ENCODE data around the gene MACF1.
"Not testable (repeated sequence)": the region's sequence is repeated elsewhere in the genome, so short reads cannot be mapped to it uniquely, and the experiment has no call there.

MACF1 gene

DNA sequence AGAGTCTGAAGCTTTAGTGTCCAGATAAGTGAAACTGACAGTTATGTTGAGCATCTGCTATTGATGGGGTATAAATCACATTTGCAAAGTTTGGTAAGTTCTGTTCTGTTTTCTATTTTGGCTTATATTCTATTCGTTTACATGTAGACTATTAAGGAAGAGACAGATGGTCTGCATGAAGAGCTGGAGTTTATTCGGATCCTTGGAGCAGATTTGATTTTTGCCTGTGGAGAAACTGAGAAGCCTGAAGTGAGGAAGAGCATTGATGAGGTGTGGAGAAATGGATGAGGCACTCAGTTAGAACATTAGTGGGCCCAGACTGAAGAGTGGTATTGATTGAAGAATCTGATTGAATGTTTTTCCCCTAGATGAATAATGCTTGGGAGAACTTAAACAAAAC lies 236.4 kb downstream of the MACF1 start:
- no peak overlapping the region for H3K9ac ChIP-seq (ENCODE audit: low read depth, low read length)
- H3K4me1 ChIP-seq (ENCODE audit: insufficient read depth, low read length), result no peaks in the 10 kb centered on the region
- H3K4me3 ChIP-seq (ENCODE audit: low read length), result no peak overlapping the region
- no peak overlapping the region for H3K27ac ChIP-seq (ENCODE audit: low read length)
- H3K27me3 ChIP-seq (ENCODE audit: insufficient read depth, low read length), result no peaks in the 10 kb centered on the region
- peaks cover 95% of the 10 kb centered on the region for H3K36me3 ChIP-seq (ENCODE audit: insufficient read depth, low read depth, low read length)
- no peaks in the 10 kb centered on the region for H3K9me3 ChIP-seq (ENCODE audit: insufficient read depth, low read depth, low read length)

DNA sequence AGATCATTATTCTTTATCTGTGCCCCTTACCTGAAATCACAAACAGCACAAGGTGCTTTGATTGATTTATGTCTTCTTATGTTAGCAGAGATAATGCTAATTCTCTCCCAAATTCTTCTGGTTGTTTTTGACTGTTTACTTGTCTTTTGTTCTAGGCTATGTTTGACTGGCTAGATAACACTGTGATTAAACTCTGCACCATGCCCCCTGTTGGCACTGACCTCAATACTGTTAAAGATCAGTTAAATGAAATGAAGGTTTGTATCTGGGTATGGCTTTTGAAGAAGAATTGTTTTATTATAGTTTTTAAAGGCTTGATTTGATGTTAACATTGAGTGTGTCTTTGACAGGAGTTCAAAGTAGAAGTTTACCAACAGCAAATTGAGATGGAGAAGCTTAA lies 237.3 kb downstream of the MACF1 start:
- H3K4me1 ChIP-seq (ENCODE audit: insufficient read depth, low read length), result no peaks in the 10 kb centered on the region
- no peak overlapping the region for H3K4me3 ChIP-seq (ENCODE audit: low read length)
- H3K9me3 ChIP-seq (ENCODE audit: insufficient read depth, low read depth, low read length), result no peaks in the 10 kb centered on the region
- no peaks in the 10 kb centered on the region for H3K27me3 ChIP-seq (ENCODE audit: insufficient read depth, low read length)
- H3K36me3 ChIP-seq (ENCODE audit: insufficient read depth, low read depth, low read length), result peaks cover 94% of the 10 kb centered on the region
- no peak overlapping the region for H3K27ac ChIP-seq (ENCODE audit: low read length)
- no peak overlapping the region for H3K9ac ChIP-seq (ENCODE audit: low read depth, low read length)

DNA sequence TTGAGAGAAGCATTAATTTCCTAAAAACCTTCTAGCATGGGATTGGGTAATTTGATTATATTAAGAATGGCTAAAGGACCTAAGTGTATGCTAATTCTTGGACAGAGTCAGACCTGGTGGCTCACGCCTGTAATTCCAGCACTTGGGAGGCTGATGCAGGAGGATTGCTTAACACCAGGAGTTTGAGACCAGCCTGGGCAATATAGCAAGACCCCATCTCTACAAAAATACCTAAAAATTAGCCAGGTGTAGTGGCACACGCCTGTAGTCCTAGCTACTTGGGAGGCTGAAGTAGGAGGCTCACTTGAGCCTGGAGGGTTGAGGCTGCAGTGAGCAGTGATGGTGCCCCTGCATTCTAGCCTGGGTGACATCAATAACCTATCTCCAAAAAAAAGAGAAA lies 241.1 kb downstream of the MACF1 start:
- Histone ChIP-seq H3K4me3 (ENCODE audit: low read length) (no peak overlapping the region), H3K9me3 (ENCODE audit: insufficient read depth, low read depth, low read length) (no peaks in the 10 kb centered on the region), H3K4me1 (ENCODE audit: insufficient read depth, low read length) (no peaks in the 10 kb centered on the region), H3K27ac (ENCODE audit: low read length) (no peak overlapping the region), H3K27me3 (ENCODE audit: insufficient read depth, low read length) (no peaks in the 10 kb centered on the region), H3K9ac (ENCODE audit: low read depth, low read length) (no peak overlapping the region), H3K36me3 (ENCODE audit: insufficient read depth, low read depth, low read length) (peaks cover 94% of the 10 kb centered on the region)

GRCh38 chr1:39446986-39447567 lies 242.6 kb downstream of the MACF1 start:
- Histone ChIP-seq H3K4me1 (ENCODE audit: insufficient read depth, low read length) (no peaks in the 10 kb centered on the region), H3K9me3 (ENCODE audit: insufficient read depth, low read depth, low read length) (no peaks in the 10 kb centered on the region), H3K9ac (ENCODE audit: low read depth, low read length) (no peak overlapping the region), H3K27me3 (ENCODE audit: insufficient read depth, low read length) (no peaks in the 10 kb centered on the region), H3K27ac (ENCODE audit: low read length) (no peak overlapping the region), H3K36me3 (ENCODE audit: insufficient read depth, low read depth, low read length) (peaks cover 93% of the 10 kb centered on the region), H3K4me3 (ENCODE audit: low read length) (no peak overlapping the region)

DNA sequence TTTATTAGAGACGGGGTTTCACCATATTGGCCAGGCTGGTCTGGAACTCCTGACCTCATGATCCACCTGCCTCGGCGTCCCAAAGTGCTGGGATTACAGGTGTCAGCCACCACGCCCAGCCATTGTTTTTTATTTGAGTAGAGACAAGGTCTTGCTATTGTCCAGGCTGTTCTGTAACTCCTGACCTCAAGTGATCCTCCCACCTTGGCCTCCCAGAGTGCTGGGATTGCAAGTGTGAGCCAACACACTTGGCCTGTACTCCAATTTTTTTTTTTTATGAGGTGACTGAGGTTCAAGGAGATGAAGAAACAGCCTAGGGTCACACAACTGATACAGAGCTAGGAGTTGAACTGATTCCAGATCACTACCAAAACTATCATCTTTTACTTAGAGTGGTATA lies 245.5 kb downstream of the MACF1 start:
- H3K27me3 ChIP-seq (ENCODE audit: insufficient read depth, low read length); H3K4me3 ChIP-seq (ENCODE audit: low read length); H3K4me1 ChIP-seq (ENCODE audit: insufficient read depth, low read length); H3K27ac ChIP-seq (ENCODE audit: low read length); H3K9me3 ChIP-seq (ENCODE audit: insufficient read depth, low read depth, low read length); H3K9ac ChIP-seq (ENCODE audit: low read depth, low read length): not testable (repeated sequence)
- H3K36me3 ChIP-seq (ENCODE audit: insufficient read depth, low read depth, low read length), result peaks cover 96% of the 10 kb centered on the region

- no peaks in the 10 kb centered on the region for H3K9me3 ChIP-seq (ENCODE audit: insufficient read depth, low read depth, low read length)
- peaks cover 96% of the 10 kb centered on the region for H3K36me3 ChIP-seq (ENCODE audit: insufficient read depth, low read depth, low read length)
- no peak overlapping the region for H3K9ac ChIP-seq (ENCODE audit: low read depth, low read length)
- H3K4me1 ChIP-seq (ENCODE audit: insufficient read depth, low read length), result no peaks in the 10 kb centered on the region
- H3K4me3 ChIP-seq (ENCODE audit: low read length), result no peak overlapping the region
- H3K27me3 ChIP-seq (ENCODE audit: insufficient read depth, low read length), result no peaks in the 10 kb centered on the region
- H3K27ac ChIP-seq (ENCODE audit: low read length), result no peak overlapping the region
Observed at GRCh38 chr1:39450956-39451606, 246.6 kb downstream of the MACF1 start.

- no peak overlapping the region for H3K9ac ChIP-seq (ENCODE audit: low read depth, low read length)
- H3K27me3 ChIP-seq (ENCODE audit: insufficient read depth, low read length), result no peaks in the 10 kb centered on the region
- peaks cover 97% of the 10 kb centered on the region for H3K36me3 ChIP-seq (ENCODE audit: insufficient read depth, low read depth, low read length)
- no peaks in the 10 kb centered on the region for H3K4me1 ChIP-seq (ENCODE audit: insufficient read depth, low read length)
- no peaks in the 10 kb centered on the region for H3K9me3 ChIP-seq (ENCODE audit: insufficient read depth, low read depth, low read length)
- H3K4me3 ChIP-seq (ENCODE audit: low read length), result no peak overlapping the region
- H3K27ac ChIP-seq (ENCODE audit: low read length), result no peak overlapping the region
Observed at GRCh38 chr1:39452081-39452480, 247.6 kb downstream of the MACF1 start.

DNA sequence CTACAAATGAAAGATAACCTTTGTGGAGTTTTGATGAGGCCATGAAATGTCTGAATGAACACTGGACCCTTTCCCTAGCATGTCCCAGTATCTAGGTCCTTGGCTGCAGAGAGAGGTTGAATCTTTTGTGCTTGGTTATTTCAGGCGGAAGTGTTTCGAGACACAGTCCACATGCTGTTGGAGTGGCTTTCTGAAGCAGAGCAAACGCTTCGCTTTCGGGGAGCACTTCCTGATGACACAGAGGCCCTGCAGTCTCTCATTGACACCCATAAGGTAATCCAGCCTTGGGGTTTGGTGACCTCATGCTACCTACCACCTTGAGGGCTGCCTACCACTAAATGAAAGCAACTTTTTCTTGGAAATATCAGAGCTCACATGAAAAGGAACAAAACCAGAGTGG lies 248.0 kb downstream of the MACF1 start:
- Histone ChIP-seq H3K27me3 (ENCODE audit: insufficient read depth, low read length) (no peaks in the 10 kb centered on the region), H3K36me3 (ENCODE audit: insufficient read depth, low read depth, low read length) (peaks cover 97% of the 10 kb centered on the region), H3K27ac (ENCODE audit: low read length) (no peak overlapping the region), H3K4me1 (ENCODE audit: insufficient read depth, low read length) (no peaks in the 10 kb centered on the region), H3K9me3 (ENCODE audit: insufficient read depth, low read depth, low read length) (no peaks in the 10 kb centered on the region), H3K4me3 (ENCODE audit: low read length) (no peak overlapping the region), H3K9ac (ENCODE audit: low read depth, low read length) (no peak overlapping the region)

- Histone ChIP-seq H3K36me3 (ENCODE audit: insufficient read depth, low read depth, low read length) (peaks cover 97% of the 10 kb centered on the region), H3K9ac (ENCODE audit: low read depth, low read length) (no peak overlapping the region), H3K4me1 (ENCODE audit: insufficient read depth, low read length) (no peaks in the 10 kb centered on the region), H3K27ac (ENCODE audit: low read length) (no peak overlapping the region), H3K27me3 (ENCODE audit: insufficient read depth, low read length) (no peaks in the 10 kb centered on the region), H3K4me3 (ENCODE audit: low read length) (no peak overlapping the region), H3K9me3 (ENCODE audit: insufficient read depth, low read depth, low read length) (no peaks in the 10 kb centered on the region)
Observed at GRCh38 chr1:39453603-39454002, 249.1 kb downstream of the MACF1 start.

DNA sequence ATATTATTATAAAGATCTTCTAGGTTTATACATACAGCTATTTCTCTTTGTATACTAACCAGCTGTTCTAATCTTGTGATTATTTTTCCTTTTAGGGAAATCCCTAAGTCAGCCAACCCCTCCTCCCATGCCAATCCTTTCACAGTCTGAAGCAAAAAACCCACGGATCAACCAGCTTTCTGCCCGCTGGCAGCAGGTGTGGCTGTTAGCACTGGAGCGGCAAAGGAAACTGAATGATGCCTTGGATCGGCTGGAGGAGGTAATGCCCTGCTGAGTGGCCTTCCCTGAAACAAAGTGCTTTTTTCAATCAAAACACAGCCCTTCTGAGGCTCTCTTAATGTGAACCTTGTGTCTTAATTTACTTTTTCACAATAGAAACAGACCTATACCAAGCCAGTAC lies 254.5 kb downstream of the MACF1 start:
- Histone ChIP-seq H3K36me3 (ENCODE audit: insufficient read depth, low read depth, low read length) (peaks cover 99% of the 10 kb centered on the region), H3K9me3 (ENCODE audit: insufficient read depth, low read depth, low read length) (no peaks in the 10 kb centered on the region), H3K4me3 (ENCODE audit: low read length) (no peak overlapping the region), H3K27ac (ENCODE audit: low read length) (no peak overlapping the region), H3K4me1 (ENCODE audit: insufficient read depth, low read length) (no peaks in the 10 kb centered on the region), H3K9ac (ENCODE audit: low read depth, low read length) (no peak overlapping the region), H3K27me3 (ENCODE audit: insufficient read depth, low read length) (no peaks in the 10 kb centered on the region)

GRCh38 chr1:39462074-39462473 lies 257.6 kb downstream of the MACF1 start:
- peaks cover 96% of the 10 kb centered on the region for H3K36me3 ChIP-seq (ENCODE audit: insufficient read depth, low read depth, low read length)

GRCh38 chr1:39466413-39467107 lies 262.1 kb downstream of the MACF1 start:
- Histone ChIP-seq H3K27ac (ENCODE audit: low read length) (no peak overlapping the region), H3K36me3 (ENCODE audit: insufficient read depth, low read depth, low read length) (peaks cover 96% of the 10 kb centered on the region), H3K9ac (ENCODE audit: low read depth, low read length) (no peak overlapping the region), H3K27me3 (ENCODE audit: insufficient read depth, low read length) (no peaks in the 10 kb centered on the region), H3K4me1 (ENCODE audit: insufficient read depth, low read length) (no peaks in the 10 kb centered on the region), H3K4me3 (ENCODE audit: low read length) (no peak overlapping the region), H3K9me3 (ENCODE audit: insufficient read depth, low read depth, low read length) (no peaks in the 10 kb centered on the region)

More at GRCh38 chr1:39462074-39462473, 257.6 kb downstream of the MACF1 start:
- H3K9me3 ChIP-seq (ENCODE audit: insufficient read depth, low read depth, low read length), result no peaks in the 10 kb centered on the region
- H3K27ac ChIP-seq (ENCODE audit: low read length), result no peak overlapping the region
- H3K27me3 ChIP-seq (ENCODE audit: insufficient read depth, low read length), result no peaks in the 10 kb centered on the region
- no peaks in the 10 kb centered on the region for H3K4me1 ChIP-seq (ENCODE audit: insufficient read depth, low read length)
- no peak overlapping the region for H3K9ac ChIP-seq (ENCODE audit: low read depth, low read length)
- H3K4me3 ChIP-seq (ENCODE audit: low read length), result no peak overlapping the region
